IMR-90 (cell line): ENCODE data around the gene MMP8. TPM values are rescaled to one million over a fixed set of nuclear protein-coding genes. Genes with fewer than 3 reads are reported as not detected.

ENCODE experiments used
- ATAC-seq: fragments of 200-7000 bp; cut with Tn5 transposase; 2 replicates; pipeline ENCODE4 v1.9.1; 2020; ENCODE audit warnings: low read depth, mild to moderate bottlenecking, moderate library complexity
- BruUV-seq: library from RNA; stranded (reverse); fragments of 400-500 nt; replicated peaks from 2 replicates; lab custom pipeline; 2021; lab: Mats Ljungman, UMichigan
- CTCF ChIA-PET: fragments of 300-600 bp; formaldehyde crosslinking; extraction: SDS; loops from one replicate; lab custom pipeline; 2021; ENCODE audit warnings: antibody characterized with exemption; lab: Yijun Ruan, JAX
- POLR2A ChIA-PET: fragments of 300-600 bp; sonication (Branson Sonifier 250); formaldehyde crosslinking; loops from one replicate; lab custom pipeline; 2022; ENCODE audit warnings: antibody characterized with exemption; ENCODE audit not compliant: unreplicated experiment; lab: Charles Lee
- DNase-seq: peaks from one replicate; pipeline ENCODE4 v3.0.0; 2013
- H2AFZ ChIP-seq: replicated peaks from 2 replicates; pipeline ENCODE3; 2013; ENCODE audit warnings: low read length, mild to moderate bottlenecking; ENCODE audit not compliant: poor library complexity
- H2AK5ac ChIP-seq: 2 replicates; pipeline ENCODE4 v1.6.1; 2013; ENCODE audit warnings: low read depth, low read length, inconsistent platforms
- H2AK9ac ChIP-seq: replicated peaks from 2 replicates; pipeline ENCODE3; 2013; ENCODE audit warnings: mild to moderate bottlenecking, low read depth, low read length, moderate library complexity; ENCODE audit not compliant: poor library complexity
- H2BK120ac ChIP-seq: 2 replicates; pipeline ENCODE4 v1.6.1; 2013; ENCODE audit warnings: low read depth, low read length, inconsistent platforms
- H2BK15ac ChIP-seq: 3 replicates; pipeline ENCODE4 v1.6.1; 2013; ENCODE audit warnings: low read depth, low read length, inconsistent platforms
- H2BK20ac ChIP-seq: 2 replicates; pipeline ENCODE4 v1.6.1; 2013; ENCODE audit warnings: low read depth, mild to moderate bottlenecking, inconsistent platforms, low read length, moderate library complexity
- H2BK5ac ChIP-seq: 2 replicates; pipeline ENCODE4 v1.6.1; 2013; ENCODE audit warnings: mild to moderate bottlenecking, low read depth, low read length, inconsistent platforms; ENCODE audit not compliant: poor library complexity, severe bottlenecking
- H3K14ac ChIP-seq: replicated peaks from 2 replicates; pipeline ENCODE4 v1.6.1; 2013; ENCODE audit warnings: low read depth, low read length, inconsistent platforms
- H3K18ac ChIP-seq: 2 replicates; pipeline ENCODE4 v1.6.1; 2013; ENCODE audit warnings: low read depth, low read length, control low read depth
- H3K23ac ChIP-seq: 2 replicates; pipeline ENCODE4 v1.6.1; 2013; ENCODE audit warnings: low read depth, low read length, inconsistent platforms
- H3K27ac ChIP-seq: 2 replicates; pipeline ENCODE4 v1.5.1; 2013; ENCODE audit warnings: mild to moderate bottlenecking, control low read depth, low read length; ENCODE audit not compliant: insufficient read depth
- H3K27me3 ChIP-seq: 2 replicates; pipeline ENCODE4 v1.6.1; 2013; ENCODE audit warnings: low read length; ENCODE audit not compliant: control insufficient read depth, insufficient read depth
- H3K36me3 ChIP-seq: 2 replicates; pipeline ENCODE4 v1.6.1; 2013; ENCODE audit warnings: low read length, mixed read lengths; ENCODE audit not compliant: control insufficient read depth, insufficient read depth
- H3K4ac ChIP-seq: 2 replicates; pipeline ENCODE4 v1.6.1; 2013; ENCODE audit warnings: low read depth, low read length, inconsistent platforms
- H3K4me1 ChIP-seq: 2 replicates; pipeline ENCODE4 v1.6.1; 2013; ENCODE audit warnings: low read length, mixed read lengths; ENCODE audit not compliant: control insufficient read depth, insufficient read depth
- H3K4me2 ChIP-seq: 2 replicates; pipeline ENCODE4 v1.6.1; 2013; ENCODE audit warnings: low read depth, mild to moderate bottlenecking, control low read depth, low read length, moderate library complexity
- H3K4me3 ChIP-seq: 2 replicates; pipeline ENCODE4 v1.5.1; 2013; ENCODE audit warnings: low read depth, mild to moderate bottlenecking, control low read depth, low read length, moderate library complexity; ENCODE audit not compliant: insufficient read depth
- H3K56ac ChIP-seq: 2 replicates; pipeline ENCODE4 v1.6.1; 2013; ENCODE audit warnings: low read length, inconsistent platforms; ENCODE audit not compliant: insufficient read depth; ENCODE audit errors: extremely low read depth
- H3K79me1 ChIP-seq, 2 experiments: 2 replicates each; pipeline ENCODE4 v1.6.1; 2013; ENCODE audit warnings: low read length in 2 of 2, inconsistent platforms in 1 of 2, low read depth in 1 of 2
- H3K9ac ChIP-seq: 2 replicates; pipeline ENCODE4 v1.6.1; 2013; ENCODE audit warnings: low read depth, low read length, control low read depth
- H3K9me1 ChIP-seq: 2 replicates; pipeline ENCODE4 v1.6.1; 2013; ENCODE audit warnings: low read length, inconsistent platforms; ENCODE audit not compliant: insufficient read depth
- H3K9me3 ChIP-seq: 2 replicates; pipeline ENCODE4 v1.6.1; 2013; ENCODE audit warnings: low read length; ENCODE audit not compliant: control insufficient read depth, insufficient read depth
- H4K20me1 ChIP-seq: 2 replicates; pipeline ENCODE4 v1.6.1; 2013; ENCODE audit warnings: low read length, inconsistent platforms; ENCODE audit not compliant: insufficient read depth
- H4K5ac ChIP-seq: 2 replicates; pipeline ENCODE4 v1.6.1; 2013; ENCODE audit warnings: mild to moderate bottlenecking, low read depth, low read length, control low read depth
- H4K8ac ChIP-seq, 2 experiments: 2 replicates each; pipeline ENCODE4 v1.6.1; 2013; ENCODE audit warnings: low read depth in 2 of 2, low read length in 2 of 2, control low read depth in 1 of 2, inconsistent platforms in 1 of 2
- H4K91ac ChIP-seq: 2 replicates; pipeline ENCODE4 v1.6.1; 2013; ENCODE audit warnings: low read depth, low read length, inconsistent platforms; ENCODE audit not compliant: insufficient read depth
- CEBPB ChIP-seq: IDR thresholded peaks from 2 replicates; pipeline ENCODE4 v1.6.1; 2012; ENCODE audit warnings: low read depth, low read length, improper control_type of control experiment
- CTCF ChIP-seq: conservative IDR thresholded peaks from 2 replicates; pipeline ENCODE4 v1.5.1; 2012; ENCODE audit warnings: mild to moderate bottlenecking, low read depth, low read length, improper control_type of control experiment
- ELK1 ChIP-seq: fragments of 150-350 bp; IDR thresholded peaks from 2 replicates; pipeline ENCODE4 v1.6.1; 2016; ENCODE audit warnings: low read depth, mild to moderate bottlenecking, low read length, moderate library complexity, borderline replicate concordance
- FOS ChIP-seq: fragments of 150-350 bp; IDR thresholded peaks from 2 replicates; pipeline ENCODE4 v1.6.1; 2016; ENCODE audit warnings: low read depth, low read length
- MXI1 ChIP-seq: IDR thresholded peaks from 2 replicates; pipeline ENCODE4 v1.6.1; 2012; ENCODE audit warnings: low read depth, mild to moderate bottlenecking, low read length, moderate library complexity, borderline replicate concordance
- NFE2L2 ChIP-seq: fragments of 150-350 bp; IDR thresholded peaks from 2 replicates; pipeline ENCODE4 v1.6.1; 2016; ENCODE audit warnings: low read depth, mild to moderate bottlenecking, low read length
- POLR2A ChIP-seq: IDR thresholded peaks from 2 replicates; pipeline ENCODE4 v1.6.1; 2012; ENCODE audit warnings: mild to moderate bottlenecking, low read depth, low read length
- RCOR1 ChIP-seq: IDR thresholded peaks from 2 replicates; pipeline ENCODE4 v1.6.1; 2012; ENCODE audit warnings: mild to moderate bottlenecking, low read length, improper control_type of control experiment; ENCODE audit not compliant: insufficient replicate concordance
- SMC3 ChIP-seq: fragments of 150-350 bp; IDR thresholded peaks from 2 replicates; pipeline ENCODE4 v1.6.1; 2016; ENCODE audit warnings: low read depth, mild to moderate bottlenecking, antibody characterized with exemption, low read length, moderate library complexity
- USF2 ChIP-seq: fragments of 150-350 bp; IDR thresholded peaks from 2 replicates; pipeline ENCODE4 v1.6.1; 2017; ENCODE audit warnings: mild to moderate bottlenecking, antibody characterized with exemption, low read length, low read depth
- WGBS, 2 experiments: methylation state at CpG; one replicate each; pipeline versions ENCODE4 v1.1.5 to v1.1.7; 2013; ENCODE audit warnings: missing lambda C conversion rate in 2 of 2; ENCODE audit not compliant: insufficient read length in 1 of 2; ENCODE audit errors: extremely low coverage in 2 of 2; 5-methylcytosine and 5-hydroxymethylcytosine counted together
- dilution Hi-C: fragments of 300-500 bp; cut with HindIII; formaldehyde crosslinking; loops from one replicate; pipeline ENCODE4 v1.14.3; 2018; ENCODE audit warnings: low sequenced_read_pairs; ENCODE audit not compliant: unreplicated experiment
- in situ Hi-C: fragments of 300-500 bp; cut with MboI; formaldehyde crosslinking; loops from 3 replicates; pipeline ENCODE4 v1.14.3; 2019; ENCODE audit warnings: low sequenced_read_pairs, inconsistent platforms, mixed read lengths
- intact Hi-C: fragments of 100-400 bp; cut with micrococcal nuclease; formaldehyde crosslinking; loops from 2 replicates; pipeline ENCODE4 v1.10.0; 2022
- polyA plus RNA-seq, 3 experiments: library from polyadenylated mRNA; depleted of rRNA; stranded (reverse); fragments of >200 nt; gene quantifications; 2 replicates each; pipeline ENCODE4 v1.2.3, GENCODE V29; 2012; ENCODE audit warnings: low replicate concordance in 1 of 3
- total RNA-seq: library from RNA; depleted of rRNA; stranded (reverse); fragments of >200 nt; gene quantifications from 2 replicates; pipeline ENCODE4 v1.2.3, GENCODE V29; 2012

Gene MMP8
- total and polyA plus RNA-seq, 2 of the 4 experiments (the other 2 are of a cell fraction), result 0.05 to 0.18 TPM

- in situ Hi-C loops, result no loop called here
- Histone ChIP-seq H2BK15ac (no peak overlapping the region), H2BK20ac (no peak overlapping the region), H3K4me2 (no peak overlapping the region), H3K9me1 (no peaks in the 10 kb centered on the region), H4K8ac (no peak overlapping the region), H2AK5ac (no peak overlapping the region), H3K9ac (no peak overlapping the region), H3K23ac (no peak overlapping the region), H3K18ac (no peak overlapping the region), H3K4me1 (no peaks in the 10 kb centered on the region), H4K91ac (no peak overlapping the region), H3K4me3 (no peak overlapping the region), H2BK120ac (no peak overlapping the region), H3K27me3 (peaks cover 18% of the 10 kb centered on the region), H3K14ac (no peak overlapping the region), H3K36me3 (no peaks in the 10 kb centered on the region), H3K27ac (no peak overlapping the region), H2AFZ (no peak overlapping the region), H3K4ac (no peak overlapping the region), H3K79me1 (no peaks in the 10 kb centered on the region), H2BK5ac (no peak overlapping the region), H2AK9ac (no peak overlapping the region), H4K20me1 (no peaks in the 10 kb centered on the region), H4K5ac (no peak overlapping the region), H3K9me3 (no peaks in the 10 kb centered on the region), H3K56ac (no peak overlapping the region)
- ATAC-seq, result no peak
- TF ChIP-seq NFE2L2, result no peak
- no peak for TF ChIP-seq USF2
- TF ChIP-seq CTCF, result no peak
- TF ChIP-seq RCOR1, result no peak
- TF ChIP-seq ELK1, result no peak
- TF ChIP-seq SMC3, result no peak
- no peak for TF ChIP-seq FOS
- TF ChIP-seq CEBPB, result no peak
- no peak for TF ChIP-seq MXI1
- TF ChIP-seq POLR2A, result no peak
- CTCF ChIA-PET, result no interaction called here
- no TSS peak for BruUV-seq
- POLR2A ChIA-PET, result no interaction called here
- no CpG with 5 or more reads among the region's 1 CpG for WGBS, 2 experiments
- intact Hi-C loops, result no loop called here
- no peak for DNase-seq
- dilution Hi-C loops, result no loop called here
These were observed 8.2 kb downstream of the MMP8 start for GRCh38 chr11:102716527-102716926.
